ENCODE results near the gene TBC1D3B.
A peak's percentile ranks its signal among the peaks of the same experiment; 100 is the strongest.
"Not testable (repeated sequence)": the region's sequence is repeated elsewhere in the genome, so short reads cannot be mapped to it uniquely, and the experiment has no call there.

Gene TBC1D3B

GRCh38 chr17:36205637-36206485 is 29.4 kb upstream of the TBC1D3B start:
- peaks cover 34% of the 10 kb centered on the region for H3K27me3 Mint-ChIP-seq (ENCODE audit: low read depth, poor library complexity)
- no peak for DNase-seq
- no peak for TF ChIP-seq CTCF (IDR thresholded peaks at IDR 0.05)
- no peak overlapping the region for H3K4me3 Mint-ChIP-seq
- no peak overlapping the region for H3K27ac Mint-ChIP-seq
- H3K36me3 Mint-ChIP-seq (ENCODE audit: low read depth): no peaks in the 10 kb centered on the region
- no peaks in the 10 kb centered on the region for H3K9me3 Mint-ChIP-seq
- H3K4me1 Mint-ChIP-seq: peaks cover 28% of the 10 kb centered on the region

GRCh38 chr17:36204724-36205500 is 28.5 kb upstream of the TBC1D3B start:
- TF ChIP-seq CTCF (IDR thresholded peaks at IDR 0.05): no peak
- H3K9me3 Mint-ChIP-seq: no peaks in the 10 kb centered on the region
- peaks cover 28% of the 10 kb centered on the region for H3K27me3 Mint-ChIP-seq (ENCODE audit: low read depth, poor library complexity)
- no peak for DNase-seq
- peaks cover 33% of the 10 kb centered on the region for H3K4me1 Mint-ChIP-seq
- H3K36me3 Mint-ChIP-seq (ENCODE audit: low read depth): no peaks in the 10 kb centered on the region
- no peak overlapping the region for H3K4me3 Mint-ChIP-seq
- H3K27ac Mint-ChIP-seq: no peak overlapping the region

- Mint-ChIP-seq H3K9me3 (no peaks in the 10 kb centered on the region), H3K27me3 (ENCODE audit: low read depth, poor library complexity) (peaks cover 27% of the 10 kb centered on the region)
Measured at GRCh38 chr17:36203335-36203734, 26.9 kb upstream of the TBC1D3B start.

GRCh38 chr17:36201506-36201905 is 25.1 kb upstream of the TBC1D3B start:
- DNase-seq; H3K4me3 Mint-ChIP-seq; H3K9me3 Mint-ChIP-seq; H3K36me3 Mint-ChIP-seq (ENCODE audit: low read depth): not testable (repeated sequence)
- Mint-ChIP-seq H3K27me3 (ENCODE audit: low read depth, poor library complexity) (peaks cover 16% of the 10 kb centered on the region), H3K4me1 (peaks cover 37% of the 10 kb centered on the region), H3K27ac (peak overlapping the region; percentile 18)

More at GRCh38 chr17:36203335-36203734, 26.9 kb upstream of the TBC1D3B start:
- H3K4me1 Mint-ChIP-seq: peaks cover 33% of the 10 kb centered on the region
- no peak overlapping the region for H3K27ac Mint-ChIP-seq
- H3K36me3 Mint-ChIP-seq (ENCODE audit: low read depth): no peaks in the 10 kb centered on the region
- no peak for TF ChIP-seq CTCF (IDR thresholded peaks at IDR 0.05)
- no peak for DNase-seq
- H3K4me3 Mint-ChIP-seq: no peak overlapping the region

GRCh38 chr17:36201102-36201501 is 24.7 kb upstream of the TBC1D3B start:
- H3K36me3 Mint-ChIP-seq (ENCODE audit: low read depth); DNase-seq; H3K4me3 Mint-ChIP-seq; H3K9me3 Mint-ChIP-seq: not testable (repeated sequence)
- peaks cover 13% of the 10 kb centered on the region for H3K27me3 Mint-ChIP-seq (ENCODE audit: low read depth, poor library complexity)
- peaks cover 41% of the 10 kb centered on the region for H3K4me1 Mint-ChIP-seq
- peak overlapping the region; percentile 2 for H3K27ac Mint-ChIP-seq

- Mint-ChIP-seq H3K4me3 (no peak overlapping the region), H3K9me3 (no peaks in the 10 kb centered on the region), H3K4me1 (peaks cover 50% of the 10 kb centered on the region), H3K27me3 (ENCODE audit: low read depth, poor library complexity) (peaks cover 12% of the 10 kb centered on the region), H3K27ac (no peak overlapping the region), H3K36me3 (ENCODE audit: low read depth) (no peaks in the 10 kb centered on the region)
- DNase-seq: no peak
- TF ChIP-seq CTCF (IDR thresholded peaks at IDR 0.05): no peak
Measured at GRCh38 chr17:36198831-36199465, 22.5 kb upstream of the TBC1D3B start.
